Naive thymus-derived CD8-positive, alpha-beta T cell (primary cell): ENCODE measurements around the gene C1QTNF9B. TPM values are rescaled to one million over a fixed set of nuclear protein-coding genes. Genes with fewer than 3 reads are reported as not detected.
A peak's percentile ranks its signal among the peaks of the same experiment; 100 is the strongest.

Source experiments
- ATAC-seq, 2 donors: fragments of 150-1000 bp; cut with Tn5 transposase in 1 of 2; sonication (Bioruptor Pico), chemical (Tn5 transposase) in 1 of 2; 1 replicate in 1 of 2; 2 replicates in 1 of 2; pipeline ENCODE4 v1.10.0; 2021; ENCODE audit warnings: mild to moderate bottlenecking in 2 of 2, moderate library complexity in 2 of 2
- POLR2A ChIA-PET: fragments of 350-600 bp; sonication (Branson Sonifier 250); formaldehyde crosslinking; loops from one replicate; lab custom pipeline; 2021; ENCODE audit warnings: antibody characterized with exemption; lab: Charles Lee
- DNase-seq, 10 donors: peaks; one replicate each; pipeline versions ENCODE4 v3.0.0 to v3.0.0-alpha.2; 2020 to 2022
- H3K27ac Mint-ChIP-seq, 10 donors: one replicate each; pipeline ENCODE4 v1.8.0; 2020 to 2022; ENCODE audit warnings: mild to moderate bottlenecking in 10 of 10, mixed read lengths in 10 of 10, moderate library complexity in 4 of 10, inconsistent platforms in 1 of 10
- H3K27me3 Mint-ChIP-seq, 5 donors: one replicate each; pipeline ENCODE4 v1.8.0; 2021 to 2022; ENCODE audit warnings: mixed read lengths in 5 of 5
- H3K36me3 Mint-ChIP-seq, 3 donors: one replicate each; pipeline ENCODE4 v1.8.0; 2020 to 2022; ENCODE audit warnings: mixed read lengths in 3 of 3, mild to moderate bottlenecking in 2 of 3, inconsistent platforms in 1 of 3
- H3K4me1 Mint-ChIP-seq, 4 donors: one replicate each; pipeline ENCODE4 v1.8.0; 2021 to 2022; ENCODE audit warnings: mixed read lengths in 4 of 4
- H3K4me3 Mint-ChIP-seq, 10 donors: one replicate each; pipeline ENCODE4 v1.8.0; 2020 to 2022; ENCODE audit warnings: mild to moderate bottlenecking in 10 of 10, mixed read lengths in 10 of 10, moderate library complexity in 6 of 10, inconsistent platforms in 1 of 10
- H3K9me3 Mint-ChIP-seq, 9 donors: one replicate each; pipeline ENCODE4 v1.8.0; 2020 to 2022; ENCODE audit warnings: mixed read lengths in 9 of 9, mild to moderate bottlenecking in 3 of 9, inconsistent platforms in 1 of 9, moderate library complexity in 1 of 9
- polyA plus RNA-seq, 3 donors: library from polyadenylated mRNA; unstranded; fragments of 300-500 nt; fragmentation: Illumina TruSeq; gene quantifications; one replicate each; pipeline ENCODE4 v1.2.3, GENCODE V29; 2021
- total RNA-seq, 8 experiments: library from RNA in 2 of 8; stranded (reverse) in 2 of 8; gene quantifications; one replicate each; pipeline ENCODE4 v1.2.3 and lab custom pipeline; 2021 to 2026

C1QTNF9B gene
- total and polyA plus RNA-seq, 5 experiments from 2014 or later: not detected

DNA sequence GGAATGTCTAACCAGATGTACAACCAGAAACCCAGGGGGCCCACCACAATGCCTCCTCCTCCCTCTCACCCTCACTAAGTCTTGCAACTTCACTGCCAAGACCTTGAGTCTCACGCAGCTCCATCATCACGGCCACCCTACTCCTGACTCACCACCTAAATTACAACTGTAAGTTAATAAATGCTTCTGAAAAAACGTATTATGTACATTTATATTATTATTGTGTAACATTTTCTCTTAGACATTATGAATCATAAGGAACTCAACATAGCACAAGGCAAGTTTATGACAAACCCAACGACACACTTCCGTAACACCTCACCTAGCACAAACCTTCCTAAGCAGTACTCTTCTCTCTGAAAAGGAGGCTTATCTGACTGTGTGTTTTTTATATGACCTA lies 28.8 kb downstream of the C1QTNF9B start:
- peaks cover 0 to 10% (median 0%) of the 10 kb centered on the region in 4 donors for H3K4me1 Mint-ChIP-seq
- no peak overlapping the region for H3K4me3 Mint-ChIP-seq
- peaks cover 0 to 25% (median 6%) of the 10 kb centered on the region in 3 donors for H3K36me3 Mint-ChIP-seq
- no peaks in the 10 kb centered on the region for H3K9me3 Mint-ChIP-seq
- DNase-seq: no peak
- H3K27me3 Mint-ChIP-seq: no peaks in the 10 kb centered on the region
- no peak overlapping the region for H3K27ac Mint-ChIP-seq
- ATAC-seq: no peak
- POLR2A ChIA-PET: no interaction called here

DNA sequence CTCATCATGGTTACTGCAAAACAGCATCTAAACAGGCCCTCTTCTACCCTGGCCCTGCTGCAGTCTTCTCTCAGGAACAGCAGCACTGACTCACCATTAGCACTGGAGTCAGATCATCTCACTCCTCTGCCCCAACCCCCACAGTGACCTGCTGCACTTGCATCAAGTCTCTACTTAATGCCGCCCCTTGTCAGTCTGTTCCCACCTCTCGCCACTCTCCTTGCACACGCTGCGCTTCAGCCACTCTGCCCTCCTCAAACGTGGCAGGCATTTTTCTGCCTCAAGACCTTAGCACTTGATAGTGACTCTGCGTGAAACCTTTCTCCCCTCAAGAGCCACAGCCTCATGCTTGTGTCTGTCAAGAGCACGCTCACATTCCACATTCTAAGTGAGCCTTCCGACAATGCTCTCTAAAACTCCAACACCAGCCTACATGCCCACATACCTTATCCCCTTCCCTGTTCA lies 30.2 kb downstream of the C1QTNF9B start:
- H3K36me3 Mint-ChIP-seq: peaks cover 0 to 22% (median 8%) of the 10 kb centered on the region in 3 donors
- ATAC-seq (no peak), DNase-seq (no peak)
- peaks cover 0 to 10% (median 0%) of the 10 kb centered on the region in 4 donors for H3K4me1 Mint-ChIP-seq
- H3K27ac Mint-ChIP-seq: no peak overlapping the region
- H3K27me3 Mint-ChIP-seq: no peaks in the 10 kb centered on the region
- no peak overlapping the region for H3K4me3 Mint-ChIP-seq
- POLR2A ChIA-PET: no interaction called here
- H3K9me3 Mint-ChIP-seq: no peaks in the 10 kb centered on the region

DNA sequence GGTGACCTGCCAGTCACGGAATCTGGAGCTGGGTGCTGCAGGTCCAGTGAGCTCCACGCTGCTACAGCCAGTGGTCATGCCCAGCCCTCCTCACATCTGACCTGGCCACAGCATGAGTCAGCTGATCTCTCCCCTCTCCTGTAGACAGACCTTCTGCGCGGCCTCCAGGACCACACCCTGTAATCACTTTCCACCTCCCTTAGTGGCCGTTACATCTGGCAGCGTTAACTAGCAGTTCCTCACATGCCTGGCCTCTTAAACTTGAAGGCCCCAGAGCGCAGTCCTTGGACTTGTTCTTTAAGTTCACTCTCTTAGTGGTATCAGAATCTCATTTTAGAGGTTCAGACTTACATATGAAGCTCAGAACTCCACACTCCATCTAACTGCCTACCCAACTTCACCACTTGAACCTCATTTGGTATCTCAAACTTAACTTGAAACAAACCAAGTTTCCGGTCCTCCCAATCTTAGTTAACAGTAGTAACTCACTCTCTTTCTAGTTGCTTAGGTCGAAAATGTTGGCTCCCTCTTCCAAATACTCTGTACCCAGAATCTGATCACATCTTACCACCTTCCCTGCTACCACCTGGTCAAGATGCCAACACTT lies 30.8 kb downstream of the C1QTNF9B start:
- no peak for ATAC-seq
- POLR2A ChIA-PET: no interaction called here
- H3K27me3 Mint-ChIP-seq: no peaks in the 10 kb centered on the region
- H3K9me3 Mint-ChIP-seq: no peaks in the 10 kb centered on the region
- H3K4me1 Mint-ChIP-seq: peaks cover 0 to 9% (median 0%) of the 10 kb centered on the region in 4 donors
- H3K36me3 Mint-ChIP-seq: peaks cover 0 to 26% (median 12%) of the 10 kb centered on the region in 3 donors
- no peak overlapping the region for H3K4me3 Mint-ChIP-seq
- no peak for DNase-seq
- no peak overlapping the region for H3K27ac Mint-ChIP-seq

DNA sequence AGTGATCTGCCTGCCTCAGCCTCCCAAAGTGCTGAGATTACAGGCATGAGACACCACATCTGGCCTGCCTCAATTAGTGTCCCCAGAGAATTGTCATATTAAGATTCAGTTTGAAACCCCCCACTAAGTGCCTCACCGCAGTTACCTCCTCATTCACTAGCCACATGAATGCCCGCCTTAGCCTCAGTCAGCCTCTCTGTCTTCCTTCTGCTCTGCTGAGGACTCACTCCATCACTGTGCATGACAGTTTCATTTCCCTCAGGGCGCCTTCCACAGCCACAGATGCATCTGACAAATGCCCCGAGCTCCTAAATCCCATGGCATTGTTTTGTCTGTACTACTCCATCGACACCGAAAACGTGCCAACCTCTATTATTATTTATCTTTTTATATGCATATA lies 31.4 kb downstream of the C1QTNF9B start:
- DNase-seq (no peak), ATAC-seq (no peak)
- POLR2A ChIA-PET: no interaction called here
- Mint-ChIP-seq H3K36me3 (peaks cover 0 to 31% (median 14%) of the 10 kb centered on the region in 3 donors), H3K9me3 (no peaks in the 10 kb centered on the region), H3K4me1 (peaks cover 0 to 6% (median 0%) of the 10 kb centered on the region in 4 donors), H3K4me3 (no peak overlapping the region), H3K27ac (peak overlapping the region in 1 of 10 donors; percentile 48), H3K27me3 (no peaks in the 10 kb centered on the region)

DNA sequence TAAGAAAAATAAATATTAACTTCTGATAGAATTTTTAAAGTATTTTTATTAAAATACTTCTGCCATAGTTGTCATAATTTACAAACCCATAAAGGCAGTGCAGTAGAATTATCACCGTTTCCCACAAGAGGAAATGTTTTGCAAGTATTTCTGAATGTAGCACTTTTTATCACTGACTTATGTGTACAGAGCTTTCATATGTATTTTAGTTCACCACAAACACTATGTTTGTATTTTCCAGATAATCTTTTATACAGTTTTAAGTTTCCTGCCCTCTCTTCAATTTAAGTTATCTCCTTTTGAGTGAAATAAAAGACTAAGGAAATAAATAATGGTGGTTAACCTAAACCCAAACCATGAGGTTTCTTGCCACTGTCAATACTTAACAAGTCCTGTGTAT lies 32.3 kb downstream of the C1QTNF9B start:
- Mint-ChIP-seq H3K27ac (peak overlapping the region in 1 of 10 donors; percentile 48), H3K9me3 (no peaks in the 10 kb centered on the region), H3K4me3 (no peak overlapping the region), H3K4me1 (peaks cover 0 to 5% (median 2%) of the 10 kb centered on the region in 4 donors), H3K27me3 (no peaks in the 10 kb centered on the region), H3K36me3 (peaks cover 0 to 40% (median 14%) of the 10 kb centered on the region in 3 donors)
- ATAC-seq (no peak), DNase-seq (no peak)
- POLR2A ChIA-PET: no interaction called here

DNA sequence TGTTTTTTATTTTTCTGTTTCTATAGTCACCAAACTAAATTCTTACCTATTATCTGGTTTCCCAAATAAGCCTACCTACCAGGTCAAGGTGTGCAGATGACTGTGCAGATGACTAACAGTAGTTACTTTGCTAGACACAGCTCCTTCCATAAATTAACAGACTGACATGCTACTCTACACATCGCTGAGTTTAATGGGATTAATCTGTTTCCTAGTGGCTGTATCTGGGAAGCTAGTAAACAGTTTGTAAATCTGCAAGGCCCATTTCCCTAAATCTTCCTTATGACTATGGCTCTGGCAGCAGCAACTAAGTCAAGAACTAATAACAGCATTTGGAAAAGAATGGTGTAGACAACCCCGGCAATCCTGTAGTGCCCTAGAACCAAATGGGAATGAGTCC lies 36.0 kb downstream of the C1QTNF9B start:
- H3K27me3 Mint-ChIP-seq: no peaks in the 10 kb centered on the region
- ATAC-seq: no peak
- H3K4me1 Mint-ChIP-seq: peaks cover 0 to 6% (median 2%) of the 10 kb centered on the region in 4 donors
- H3K27ac Mint-ChIP-seq: no peak overlapping the region
- H3K4me3 Mint-ChIP-seq: no peak overlapping the region
- H3K36me3 Mint-ChIP-seq: peaks cover 0 to 53% (median 25%) of the 10 kb centered on the region in 3 donors
- H3K9me3 Mint-ChIP-seq: no peaks in the 10 kb centered on the region
- POLR2A ChIA-PET: no interaction called here
- no peak for DNase-seq

DNA sequence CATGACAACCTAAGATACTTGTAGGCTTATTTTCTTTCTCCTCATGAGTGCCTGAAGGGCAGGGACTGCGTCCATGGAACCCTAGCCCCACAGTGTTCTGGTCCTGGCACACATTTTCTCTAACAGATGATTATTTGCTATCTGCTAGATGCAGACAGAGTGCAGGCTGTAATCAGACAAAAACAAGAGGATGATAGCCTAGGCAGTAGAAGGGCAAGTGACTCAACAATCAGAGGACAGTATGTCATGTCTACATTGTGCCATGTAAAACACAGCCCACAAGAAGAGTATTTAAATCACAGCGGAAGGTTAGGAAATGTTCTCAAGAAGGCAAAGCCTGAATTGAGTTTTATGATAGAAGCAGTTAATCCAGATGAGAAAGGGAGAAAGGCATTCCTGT lies 37.4 kb downstream of the C1QTNF9B start:
- peak overlapping the region in 1 of 10 donors; percentile 3 for H3K27ac Mint-ChIP-seq
- H3K4me3 Mint-ChIP-seq: no peak overlapping the region
- H3K9me3 Mint-ChIP-seq: no peaks in the 10 kb centered on the region
- H3K36me3 Mint-ChIP-seq: peaks cover 0 to 58% (median 33%) of the 10 kb centered on the region in 3 donors
- POLR2A ChIA-PET: no interaction called here
- no peaks in the 10 kb centered on the region for H3K27me3 Mint-ChIP-seq
- no peak for ATAC-seq
- DNase-seq: no peak
- H3K4me1 Mint-ChIP-seq: peaks cover 0 to 6% (median 0%) of the 10 kb centered on the region in 4 donors

DNA sequence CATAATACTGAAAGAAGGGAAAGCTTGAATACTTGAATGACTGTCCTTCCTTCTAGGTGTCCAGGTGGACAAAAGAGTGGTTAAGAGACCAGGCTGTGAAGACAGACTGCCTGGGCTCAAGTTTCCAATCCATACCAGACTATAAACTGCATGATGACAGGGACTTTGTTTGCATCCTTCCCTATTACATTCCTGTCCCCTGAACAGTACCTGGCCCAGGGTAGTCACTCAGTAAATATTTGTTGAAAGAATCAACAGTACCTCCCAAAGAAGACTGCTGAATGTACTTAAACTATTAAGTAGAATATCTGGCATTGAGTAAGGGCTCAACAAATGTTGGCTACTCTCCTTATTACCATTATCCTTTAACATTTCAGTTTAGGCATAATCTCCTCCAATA lies 37.8 kb downstream of the C1QTNF9B start:
- Mint-ChIP-seq H3K4me1 (peaks cover 0 to 6% (median 0%) of the 10 kb centered on the region in 4 donors), H3K36me3 (peaks cover 0 to 63% (median 33%) of the 10 kb centered on the region in 3 donors), H3K27me3 (no peaks in the 10 kb centered on the region), H3K27ac (no peak overlapping the region), H3K4me3 (no peak overlapping the region), H3K9me3 (no peaks in the 10 kb centered on the region)
- POLR2A ChIA-PET: no interaction called here
- ATAC-seq (no peak), DNase-seq (no peak)

DNA sequence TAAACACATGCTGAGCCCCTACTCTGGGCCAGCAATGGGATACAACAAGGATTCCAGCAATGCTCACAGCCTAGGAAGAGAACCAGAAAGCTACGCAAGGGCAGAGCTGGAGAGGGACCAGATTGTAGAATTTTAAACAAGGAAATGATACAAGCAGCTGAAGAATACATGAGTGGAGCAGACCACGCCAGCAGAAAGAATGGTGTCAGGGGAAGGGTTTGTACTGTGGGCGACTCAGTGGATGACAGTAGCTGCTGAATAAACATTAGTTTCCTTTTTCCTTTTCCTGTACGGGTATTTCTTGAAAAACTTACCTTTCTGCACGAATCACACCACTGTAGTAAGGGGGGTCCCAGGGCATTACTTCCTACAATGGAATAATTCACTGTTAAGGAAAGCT lies 38.8 kb downstream of the C1QTNF9B start:
- H3K36me3 Mint-ChIP-seq: peaks cover 0 to 65% (median 31%) of the 10 kb centered on the region in 3 donors
- DNase-seq (no peak), ATAC-seq (no peak)
- H3K4me1 Mint-ChIP-seq: peaks cover 0 to 6% (median 0%) of the 10 kb centered on the region in 4 donors
- H3K27me3 Mint-ChIP-seq: no peaks in the 10 kb centered on the region
- POLR2A ChIA-PET: interaction anchor here (0.6 kb wide), 1 partner anchor 82 kb away, joined by 3 read pairs; no protein-coding TSS in a partner anchor
- peak overlapping the region in 1 of 10 donors; percentile 31 for H3K27ac Mint-ChIP-seq
- no peaks in the 10 kb centered on the region for H3K9me3 Mint-ChIP-seq
- H3K4me3 Mint-ChIP-seq: no peak overlapping the region

DNA sequence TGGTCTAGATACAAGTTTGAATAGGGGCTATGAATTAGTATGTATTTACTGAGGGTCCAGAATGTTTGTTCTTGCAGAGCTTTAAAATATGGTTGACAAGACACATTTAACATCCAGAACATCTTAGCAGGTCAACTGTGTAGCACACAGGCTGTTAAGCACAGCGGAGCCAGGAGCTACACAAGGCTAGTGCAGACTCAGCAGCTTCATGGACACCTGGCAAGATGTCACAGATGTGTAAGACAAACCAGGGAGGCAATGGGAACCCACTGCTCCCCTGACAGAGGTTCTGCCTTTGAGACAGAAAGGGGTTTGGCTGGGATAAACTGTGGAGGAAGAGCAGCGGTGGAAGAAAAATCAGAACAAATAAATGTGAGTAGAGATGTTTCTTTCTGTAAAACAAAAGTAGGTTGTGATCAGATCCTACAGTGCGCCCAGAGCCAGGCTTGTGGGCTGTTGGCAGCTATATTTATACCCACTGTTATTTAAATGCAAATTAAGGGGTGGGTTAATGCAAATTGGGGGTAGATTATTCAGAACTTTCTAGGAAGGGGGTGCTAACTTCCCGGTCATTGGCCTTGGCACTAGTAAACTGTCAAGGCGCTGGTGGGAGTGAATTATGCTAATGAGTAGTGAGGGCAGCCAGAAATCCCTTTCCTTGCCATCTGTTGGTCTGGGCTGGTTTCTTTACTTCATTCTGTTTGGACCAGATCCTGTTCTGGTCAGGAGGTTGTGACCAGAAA lies 41.1 kb downstream of the C1QTNF9B start:
- ATAC-seq (no peak), DNase-seq (no peak)
- Mint-ChIP-seq H3K27me3 (no peaks in the 10 kb centered on the region), H3K4me3 (no peak overlapping the region), H3K27ac (peak overlapping the region in 2 of 10 donors; percentile 24 to 35), H3K4me1 (peaks cover 0 to 6% (median 0%) of the 10 kb centered on the region in 4 donors), H3K9me3 (no peaks in the 10 kb centered on the region), H3K36me3 (peaks cover 0 to 59% (median 27%) of the 10 kb centered on the region in 3 donors)
- POLR2A ChIA-PET: no interaction called here

DNA sequence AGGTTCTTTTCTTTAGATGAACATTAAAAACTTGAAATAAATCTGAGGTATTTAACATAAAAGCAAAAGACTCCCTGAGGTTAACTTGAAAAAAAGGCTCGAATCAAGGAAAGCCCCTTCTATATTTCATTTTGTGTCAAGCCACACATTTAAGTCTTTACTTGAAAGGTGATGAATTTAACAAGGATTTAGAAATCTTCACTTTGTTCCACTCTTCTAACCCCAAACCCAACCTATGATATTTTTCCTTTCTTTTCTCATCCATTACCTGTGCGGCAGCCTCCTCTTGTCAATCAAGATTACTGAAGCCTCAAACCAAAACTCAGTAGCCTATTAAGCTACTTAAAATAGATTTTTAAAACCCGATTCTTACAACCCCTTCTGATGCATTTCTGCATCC lies 41.9 kb downstream of the C1QTNF9B start:
- no peak overlapping the region for H3K4me3 Mint-ChIP-seq
- H3K4me1 Mint-ChIP-seq: peaks cover 0 to 5% (median 0%) of the 10 kb centered on the region in 4 donors
- H3K36me3 Mint-ChIP-seq: peaks cover 5 to 60% (median 30%) of the 10 kb centered on the region in 3 donors
- H3K9me3 Mint-ChIP-seq: no peaks in the 10 kb centered on the region
- ATAC-seq (no peak), DNase-seq (no peak)
- no peak overlapping the region for H3K27ac Mint-ChIP-seq
- H3K27me3 Mint-ChIP-seq: no peaks in the 10 kb centered on the region
- POLR2A ChIA-PET: no interaction called here

DNA sequence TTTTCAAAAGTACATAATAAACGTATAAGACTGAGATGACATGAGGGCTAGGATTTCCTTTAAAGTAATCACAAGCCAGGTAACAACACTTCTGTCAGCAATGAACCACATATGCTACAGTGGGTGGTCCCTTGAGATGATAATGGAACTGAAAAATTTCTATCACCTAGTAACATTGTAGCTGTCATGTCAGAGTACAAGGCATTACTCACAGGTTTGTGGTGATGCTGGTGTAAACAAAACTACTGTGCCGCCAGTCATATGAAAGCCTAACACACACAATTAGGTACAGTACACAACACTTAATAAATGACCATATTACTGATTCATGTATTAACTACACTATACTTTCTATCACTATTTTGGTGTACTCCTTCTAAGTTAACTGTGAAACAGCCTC lies 45.0 kb downstream of the C1QTNF9B start:
- Mint-ChIP-seq H3K27me3 (no peaks in the 10 kb centered on the region), H3K4me1 (peaks cover 0 to 22% (median 1%) of the 10 kb centered on the region in 4 donors), H3K36me3 (peaks cover 5 to 47% (median 35%) of the 10 kb centered on the region in 3 donors), H3K9me3 (no peaks in the 10 kb centered on the region), H3K4me3 (no peak overlapping the region), H3K27ac (no peak overlapping the region)
- POLR2A ChIA-PET: no interaction called here
- DNase-seq: no peak
- ATAC-seq: no peak

DNA sequence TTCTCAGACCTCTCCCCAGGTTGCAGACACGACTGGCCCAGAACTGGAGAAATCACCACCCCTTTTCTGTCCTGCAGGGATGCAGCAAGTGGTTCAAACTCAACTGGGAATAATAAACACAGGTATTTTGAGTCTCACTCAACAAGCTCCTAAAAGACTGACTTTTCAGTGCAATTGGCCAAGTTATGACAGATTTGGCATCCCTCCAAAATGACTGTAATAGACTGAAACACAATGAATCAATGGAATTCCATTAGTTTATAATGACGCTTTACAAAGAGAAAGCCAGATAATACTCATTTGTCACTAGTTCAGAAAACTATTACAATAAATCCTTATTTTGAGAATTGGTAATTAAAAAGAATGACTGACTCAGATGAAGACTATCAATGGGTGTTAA lies 46.2 kb downstream of the C1QTNF9B start:
- POLR2A ChIA-PET: no interaction called here
- H3K4me3 Mint-ChIP-seq: no peak overlapping the region
- H3K4me1 Mint-ChIP-seq: peaks cover 0 to 30% (median 1%) of the 10 kb centered on the region in 4 donors
- H3K9me3 Mint-ChIP-seq: no peaks in the 10 kb centered on the region
- peaks cover 8 to 52% (median 34%) of the 10 kb centered on the region in 3 donors for H3K36me3 Mint-ChIP-seq
- no peak for ATAC-seq
- H3K27me3 Mint-ChIP-seq: no peaks in the 10 kb centered on the region
- H3K27ac Mint-ChIP-seq: peak overlapping the region in 1 of 10 donors; percentile 13
- DNase-seq: no peak
